ENCODE results near the gene CBFB.

DNA sequence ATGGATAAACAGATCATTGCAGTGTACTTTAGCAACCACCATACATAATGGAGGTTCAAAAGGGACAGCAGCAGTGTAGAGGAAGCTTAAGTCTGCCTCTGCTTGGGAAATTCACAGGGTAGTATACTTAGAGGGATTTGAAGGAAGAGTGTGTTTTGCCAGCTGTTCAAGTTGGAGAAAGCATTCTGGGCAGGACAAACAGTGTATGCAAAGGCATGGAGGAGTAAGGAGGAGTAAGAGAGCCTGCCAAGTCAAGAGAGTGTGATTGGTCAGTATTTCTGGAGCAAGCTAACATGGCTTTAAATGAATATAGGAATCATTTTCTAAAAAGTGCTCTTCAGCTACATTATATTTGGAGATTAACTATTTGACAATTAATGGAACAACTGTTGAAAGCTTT, 57.9 kb downstream of the CBFB start:
- TF ChIP-seq EZH2 (IDR thresholded peaks at IDR 0.05; ENCODE audit: low read length) (no peak), CTCF (optimal IDR thresholded peaks at IDR 0.05 in 1 of 3, IDR thresholded peaks at IDR 0.05 in 1 of 3, conservative IDR thresholded peaks at IDR 0.05 in 1 of 3; ENCODE audit: extremely low read depth in 1 of 3, insufficient read depth in 2 of 3, low read length in 3 of 3) (no peak)
